Astrocyte (in vitro differentiated cells and primary cell): ENCODE measurements around the gene TEF.

Source experiments
- EZH2 ChIP-seq: IDR thresholded peaks from 2 replicates; pipeline ENCODE4 v1.6.1; 2012; ENCODE audit warnings: mild to moderate bottlenecking, low read length, inconsistent platforms; ENCODE audit not compliant: insufficient read depth
- TF ChIP-seq, protein P1 (sequence below): IDR thresholded peaks from 2 replicates; pipeline ENCODE4 v1.5.1; 2011; ENCODE audit warnings: low read depth, mild to moderate bottlenecking, inconsistent platforms, low read length, moderate library complexity; ENCODE audit not compliant: insufficient read depth

DNA sequence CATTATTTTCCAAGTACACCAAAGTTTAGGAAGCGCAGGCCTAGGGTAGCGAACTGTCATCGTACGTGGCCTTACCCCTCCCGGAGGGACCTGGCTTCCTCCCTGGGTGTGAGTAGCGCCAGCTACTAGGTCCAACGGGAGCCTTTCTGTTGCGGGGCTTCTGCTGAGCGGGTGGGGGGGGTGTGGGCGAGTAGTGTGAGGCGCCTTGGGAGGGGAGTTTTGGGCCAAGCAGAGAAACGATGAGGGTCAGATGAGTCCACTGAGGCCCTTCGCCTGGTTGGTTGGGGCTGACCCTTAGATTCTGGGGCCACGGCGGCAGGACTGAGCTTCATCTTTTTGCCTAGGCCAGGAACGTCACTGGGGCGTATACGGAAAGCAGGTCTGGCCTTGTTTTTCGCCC, 868 bp downstream of the TEF start:
- TF ChIP-seq, protein P1, sequence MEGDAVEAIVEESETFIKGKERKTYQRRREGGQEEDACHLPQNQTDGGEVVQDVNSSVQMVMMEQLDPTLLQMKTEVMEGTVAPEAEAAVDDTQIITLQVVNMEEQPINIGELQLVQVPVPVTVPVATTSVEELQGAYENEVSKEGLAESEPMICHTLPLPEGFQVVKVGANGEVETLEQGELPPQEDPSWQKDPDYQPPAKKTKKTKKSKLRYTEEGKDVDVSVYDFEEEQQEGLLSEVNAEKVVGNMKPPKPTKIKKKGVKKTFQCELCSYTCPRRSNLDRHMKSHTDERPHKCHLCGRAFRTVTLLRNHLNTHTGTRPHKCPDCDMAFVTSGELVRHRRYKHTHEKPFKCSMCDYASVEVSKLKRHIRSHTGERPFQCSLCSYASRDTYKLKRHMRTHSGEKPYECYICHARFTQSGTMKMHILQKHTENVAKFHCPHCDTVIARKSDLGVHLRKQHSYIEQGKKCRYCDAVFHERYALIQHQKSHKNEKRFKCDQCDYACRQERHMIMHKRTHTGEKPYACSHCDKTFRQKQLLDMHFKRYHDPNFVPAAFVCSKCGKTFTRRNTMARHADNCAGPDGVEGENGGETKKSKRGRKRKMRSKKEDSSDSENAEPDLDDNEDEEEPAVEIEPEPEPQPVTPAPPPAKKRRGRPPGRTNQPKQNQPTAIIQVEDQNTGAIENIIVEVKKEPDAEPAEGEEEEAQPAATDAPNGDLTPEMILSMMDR = no peak
- TF ChIP-seq EZH2 = no peak
